Measurements from ENCODE around the gene MLLT6.

The MLLT6 gene

GRCh38 chr17:38667099-38667786, 37.8 kb upstream of the MLLT6 start:
- POLR2A ChIA-PET = interaction anchor here (0.6 to 1.3 kb wide), 2 partner anchors 81 to 109 kb away, joined by 3 read pairs; no protein-coding TSS in a partner anchor

GRCh38 chr17:38667787-38668122, 37.3 kb upstream of the MLLT6 start:
- POLR2A ChIA-PET = interaction anchor here (0.6 to 1.3 kb wide), 3 partner anchors 81 to 160 kb away, joined by 3 read pairs; no protein-coding TSS in a partner anchor

More at GRCh38 chr17:38667099-38667786, 37.8 kb upstream of the MLLT6 start:
- CTCF ChIA-PET = interaction anchor here (0.6 to 1.5 kb wide), 13 partner anchors 13 to 480 kb away, joined by 3 to 9 read pairs (median 3); no protein-coding TSS in a partner anchor
- TF ChIP-seq NFRKB (IDR thresholded peaks at IDR 0.05) = no peak
- TF ChIP-seq BHLHE40 (IDR thresholded peaks at IDR 0.05; ENCODE audit: borderline replicate concordance) = no peak
- TF ChIP-seq LEF1 (IDR thresholded peaks at IDR 0.05; ENCODE audit: borderline replicate concordance) = no peak
- TF ChIP-seq SP1 (IDR thresholded peaks at IDR 0.05) = no peak
- TF ChIP-seq ZNF384 (IDR thresholded peaks at IDR 0.05) = no peak
- TF ChIP-seq L3MBTL2 (conservative IDR thresholded peaks at IDR 0.05) = no peak
- TF ChIP-seq FOXA1 (IDR thresholded peaks at IDR 0.05) = no peak
- TF ChIP-seq FOXK2 (IDR thresholded peaks at IDR 0.05) = no peak
- TF ChIP-seq SUZ12 (IDR thresholded peaks at IDR 0.05) = no peak
- no peak for TF ChIP-seq ARNT (IDR thresholded peaks at IDR 0.05)
- no peak for TF ChIP-seq CTBP1 (IDR thresholded peaks at IDR 0.05; ENCODE audit: borderline replicate concordance)
- no peak for TF ChIP-seq TARDBP (IDR thresholded peaks at IDR 0.05)
- TF ChIP-seq HDGF (IDR thresholded peaks at IDR 0.05; ENCODE audit: borderline replicate concordance) = no peak
- TF ChIP-seq PKNOX1 (IDR thresholded peaks at IDR 0.05) = no peak
- TF ChIP-seq FOXM1 (IDR thresholded peaks at IDR 0.05; ENCODE audit: borderline replicate concordance) = no peak
- TF ChIP-seq ELF4 (IDR thresholded peaks at IDR 0.05) = no peak
- DNase-seq (ENCODE audit: extremely low spot score) = peak; percentile 75

GRCh38 chr17:38669520-38669919, 35.6 kb upstream of the MLLT6 start:
- no peak for DNase-seq (ENCODE audit: extremely low spot score)
- TF ChIP-seq LEF1 (IDR thresholded peaks at IDR 0.05; ENCODE audit: borderline replicate concordance) = no peak
- TF ChIP-seq ZNF384 (IDR thresholded peaks at IDR 0.05) = no peak
- no peak for TF ChIP-seq PKNOX1 (IDR thresholded peaks at IDR 0.05)
- TF ChIP-seq BHLHE40 (IDR thresholded peaks at IDR 0.05; ENCODE audit: borderline replicate concordance) = no peak
- TF ChIP-seq TARDBP (IDR thresholded peaks at IDR 0.05) = no peak
- TF ChIP-seq SUZ12 (IDR thresholded peaks at IDR 0.05) = no peak
- no peak for TF ChIP-seq HDGF (IDR thresholded peaks at IDR 0.05; ENCODE audit: borderline replicate concordance)
- POLR2A ChIA-PET = interaction anchor here (0.8 to 1.2 kb wide), 3 partner anchors 35 to 104 kb away, joined by 3 to 5 read pairs (median 3); partner anchors contain the start of genes MLLT6 and PSMB3
- CTCF ChIA-PET = interaction anchor here (0.6 to 1.4 kb wide), 4 partner anchors 9 to 111 kb away, joined by 3 to 7 read pairs (median 3); no protein-coding TSS in a partner anchor

More at GRCh38 chr17:38667787-38668122, 37.3 kb upstream of the MLLT6 start:
- no peak for DNase-seq (ENCODE audit: extremely low spot score)
- no peak for TF ChIP-seq FOXA1 (IDR thresholded peaks at IDR 0.05)
- no peak for TF ChIP-seq SP1 (IDR thresholded peaks at IDR 0.05)
- TF ChIP-seq FOXM1 (IDR thresholded peaks at IDR 0.05; ENCODE audit: borderline replicate concordance) = no peak
- no peak for TF ChIP-seq CTBP1 (IDR thresholded peaks at IDR 0.05; ENCODE audit: borderline replicate concordance)
- TF ChIP-seq FOXK2 (IDR thresholded peaks at IDR 0.05) = no peak
- TF ChIP-seq ELF4 (IDR thresholded peaks at IDR 0.05) = no peak
- no peak for TF ChIP-seq L3MBTL2 (conservative IDR thresholded peaks at IDR 0.05)
- TF ChIP-seq NFRKB (IDR thresholded peaks at IDR 0.05) = no peak
- TF ChIP-seq TARDBP (IDR thresholded peaks at IDR 0.05) = no peak
- TF ChIP-seq SUZ12 (IDR thresholded peaks at IDR 0.05) = no peak
- no peak for TF ChIP-seq ZNF384 (IDR thresholded peaks at IDR 0.05)
- no peak for TF ChIP-seq ARNT (IDR thresholded peaks at IDR 0.05)
- no peak for TF ChIP-seq BHLHE40 (IDR thresholded peaks at IDR 0.05; ENCODE audit: borderline replicate concordance)
- no peak for TF ChIP-seq PKNOX1 (IDR thresholded peaks at IDR 0.05)
- TF ChIP-seq LEF1 (IDR thresholded peaks at IDR 0.05; ENCODE audit: borderline replicate concordance) = no peak
- no peak for TF ChIP-seq HDGF (IDR thresholded peaks at IDR 0.05; ENCODE audit: borderline replicate concordance)
- CTCF ChIA-PET = interaction anchor here (0.6 to 1.5 kb wide), 11 partner anchors 14 to 480 kb away, joined by 3 to 9 read pairs (median 3); no protein-coding TSS in a partner anchor

- no peak for DNase-seq (ENCODE audit: extremely low spot score)
- ChIA-PET CTCF (no interaction called here), POLR2A (interaction anchor here (0.6 to 1.9 kb wide), 3 partner anchors 9 to 80 kb away, joined by 3 to 4 read pairs (median 3); partner anchors contain the start of gene PSMB3)
- TF ChIP-seq FOXA1 (IDR thresholded peaks at IDR 0.05) = no peak
- no peak for TF ChIP-seq FOXM1 (IDR thresholded peaks at IDR 0.05; ENCODE audit: borderline replicate concordance)
- no peak for TF ChIP-seq CTBP1 (IDR thresholded peaks at IDR 0.05; ENCODE audit: borderline replicate concordance)
- no peak for TF ChIP-seq SP1 (IDR thresholded peaks at IDR 0.05)
- no peak for TF ChIP-seq ZNF384 (IDR thresholded peaks at IDR 0.05)
- no peak for TF ChIP-seq LEF1 (IDR thresholded peaks at IDR 0.05; ENCODE audit: borderline replicate concordance)
- no peak for TF ChIP-seq L3MBTL2 (conservative IDR thresholded peaks at IDR 0.05)
- TF ChIP-seq NFRKB (IDR thresholded peaks at IDR 0.05) = no peak
- no peak for TF ChIP-seq ARNT (IDR thresholded peaks at IDR 0.05)
- no peak for TF ChIP-seq FOXK2 (IDR thresholded peaks at IDR 0.05)
- no peak for TF ChIP-seq BHLHE40 (IDR thresholded peaks at IDR 0.05; ENCODE audit: borderline replicate concordance)
Measured at GRCh38 chr17:38671939-38672720, 32.9 kb upstream of the MLLT6 start.

Measured in HEK293T (cell line).